ENCODE data around the gene R3HDML.
"Not testable (repeated sequence)": the region's sequence is repeated elsewhere in the genome, so short reads cannot be mapped to it uniquely, and the experiment has no call there.

R3HDML gene

DNA sequence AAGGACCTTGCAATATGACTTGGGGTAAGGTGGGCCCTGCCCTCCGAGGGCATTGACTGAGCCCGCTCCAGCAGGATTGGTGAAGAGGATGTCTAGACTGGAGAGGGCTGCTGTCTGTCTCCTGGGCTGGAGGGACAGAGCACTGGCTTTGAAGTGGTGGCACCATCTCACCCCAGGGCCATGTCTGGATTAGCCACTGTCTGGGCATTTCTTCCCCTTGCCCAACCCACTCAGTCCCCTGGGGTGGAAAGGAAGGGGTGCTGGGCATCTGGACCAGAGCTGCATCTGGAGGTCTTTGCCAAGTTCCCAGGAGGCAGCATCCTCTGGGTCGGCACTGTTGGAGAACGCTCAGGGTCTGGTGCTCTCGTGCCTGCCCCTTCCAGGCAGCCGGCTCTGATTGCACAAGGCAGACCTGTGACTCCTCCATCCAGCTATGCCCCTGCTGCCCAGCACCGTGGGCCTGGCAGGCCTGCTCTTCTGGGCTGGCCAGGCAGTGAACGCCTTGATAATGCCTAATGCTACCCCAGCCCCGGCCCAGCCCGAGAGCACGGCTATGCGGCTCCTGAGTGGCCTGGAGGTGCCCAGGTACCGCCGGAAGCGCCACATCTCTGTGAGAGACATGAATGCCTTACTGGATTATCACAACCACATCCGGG is at the start of gene R3HDML:
R3HDML (plus strand) TSS at position 319 of the 656 bp plus-strand sequence; CDS start at position 434, 115 bp downstream.
- in situ Hi-C loops (cut with MboI; ENCODE audit: low sequenced_read_pairs), result no loop called here

- in situ Hi-C loops (cut with MboI; ENCODE audit: low sequenced_read_pairs), result no loop called here
Observed at GRCh38 chr20:44287272-44288097, 49.4 kb upstream of the R3HDML start.

DNA sequence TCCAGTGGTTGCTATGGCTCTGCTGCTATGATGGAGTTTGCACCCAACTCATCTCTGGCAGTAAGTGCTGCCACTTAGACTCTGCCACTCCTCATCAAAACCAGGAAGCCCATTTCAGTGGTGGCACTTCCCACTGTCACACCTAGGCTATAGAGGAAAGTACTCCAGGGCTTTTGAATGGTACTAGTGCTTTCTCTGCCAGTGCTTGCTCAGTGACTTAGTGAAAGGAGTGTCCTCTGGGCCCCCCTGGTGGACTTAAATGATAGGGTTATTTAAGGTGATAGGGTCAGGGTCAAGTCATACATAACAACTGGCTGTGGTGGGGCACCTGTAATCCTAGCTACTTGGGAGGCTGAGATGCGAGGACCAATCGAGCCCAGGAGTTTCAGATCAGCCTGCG is 48.6 kb upstream of the R3HDML start:
- in situ Hi-C loops (cut with MboI; ENCODE audit: low sequenced_read_pairs), result no loop called here

GRCh38 chr20:44291754-44292153 is 45.1 kb upstream of the R3HDML start:
- in situ Hi-C loops (cut with MboI; ENCODE audit: low sequenced_read_pairs), result no loop called here

DNA sequence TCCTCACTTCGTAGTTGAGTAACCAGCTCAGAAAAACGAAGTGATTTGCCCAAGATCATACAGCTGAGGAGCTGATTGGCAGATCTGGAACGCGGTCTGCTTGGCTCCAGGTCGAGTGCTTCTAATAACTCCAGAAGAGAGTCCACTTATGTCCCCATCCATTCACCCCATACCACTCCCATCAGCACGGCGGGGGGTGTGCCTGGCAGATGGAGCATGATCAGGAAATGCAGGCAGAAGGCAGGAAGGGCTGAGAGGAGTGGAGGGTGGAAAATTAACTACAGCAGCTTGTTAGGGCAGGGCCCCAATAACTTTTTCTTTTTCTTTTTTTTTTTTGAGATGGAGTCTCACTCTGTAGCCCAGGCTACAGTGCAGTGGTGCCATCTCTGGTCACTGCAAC is 40.8 kb upstream of the R3HDML start:
- in situ Hi-C loops (cut with MboI; ENCODE audit: low sequenced_read_pairs), result no loop called here

- in situ Hi-C loops (cut with MboI; ENCODE audit: low sequenced_read_pairs), result no loop called here
Observed at GRCh38 chr20:44297721-44298120, 39.1 kb upstream of the R3HDML start.

GRCh38 chr20:44299011-44299535 is 37.8 kb upstream of the R3HDML start:
- in situ Hi-C loops (cut with MboI; ENCODE audit: low sequenced_read_pairs), result not testable (repeated sequence)

GRCh38 chr20:44301285-44301684 is 35.6 kb upstream of the R3HDML start:
- in situ Hi-C loops (cut with MboI; ENCODE audit: low sequenced_read_pairs), result no loop called here

GRCh38 chr20:44302026-44302669 is 34.7 kb upstream of the R3HDML start:
- in situ Hi-C loops (cut with MboI; ENCODE audit: low sequenced_read_pairs), result no loop called here

- in situ Hi-C loops (cut with MboI; ENCODE audit: low sequenced_read_pairs), result no loop called here
Observed at GRCh38 chr20:44302736-44303135, 34.1 kb upstream of the R3HDML start.

DNA sequence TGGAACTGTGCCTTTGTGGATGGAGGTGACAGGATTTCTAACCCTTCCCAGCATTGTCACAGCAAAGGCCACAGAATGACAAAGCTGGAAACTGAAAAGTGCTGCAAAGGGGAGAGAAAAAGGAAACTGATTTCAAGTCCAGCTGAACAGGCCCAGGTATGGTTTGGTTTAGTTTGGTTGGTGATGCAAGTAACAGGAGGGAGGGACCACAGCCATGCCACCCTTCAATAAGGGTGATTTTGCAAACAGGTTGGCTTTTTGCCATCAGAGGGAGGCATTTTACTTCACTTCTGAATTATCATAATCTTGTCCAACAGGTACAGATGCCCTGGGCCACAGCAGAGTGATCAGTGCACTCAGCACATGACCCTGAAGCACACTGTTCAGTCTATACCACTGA is 32.5 kb upstream of the R3HDML start:
- in situ Hi-C loops (cut with MboI; ENCODE audit: low sequenced_read_pairs), result no loop called here

GRCh38 chr20:44306927-44307326 is 29.9 kb upstream of the R3HDML start:
- in situ Hi-C loops (cut with MboI; ENCODE audit: low sequenced_read_pairs), result no loop called here

DNA sequence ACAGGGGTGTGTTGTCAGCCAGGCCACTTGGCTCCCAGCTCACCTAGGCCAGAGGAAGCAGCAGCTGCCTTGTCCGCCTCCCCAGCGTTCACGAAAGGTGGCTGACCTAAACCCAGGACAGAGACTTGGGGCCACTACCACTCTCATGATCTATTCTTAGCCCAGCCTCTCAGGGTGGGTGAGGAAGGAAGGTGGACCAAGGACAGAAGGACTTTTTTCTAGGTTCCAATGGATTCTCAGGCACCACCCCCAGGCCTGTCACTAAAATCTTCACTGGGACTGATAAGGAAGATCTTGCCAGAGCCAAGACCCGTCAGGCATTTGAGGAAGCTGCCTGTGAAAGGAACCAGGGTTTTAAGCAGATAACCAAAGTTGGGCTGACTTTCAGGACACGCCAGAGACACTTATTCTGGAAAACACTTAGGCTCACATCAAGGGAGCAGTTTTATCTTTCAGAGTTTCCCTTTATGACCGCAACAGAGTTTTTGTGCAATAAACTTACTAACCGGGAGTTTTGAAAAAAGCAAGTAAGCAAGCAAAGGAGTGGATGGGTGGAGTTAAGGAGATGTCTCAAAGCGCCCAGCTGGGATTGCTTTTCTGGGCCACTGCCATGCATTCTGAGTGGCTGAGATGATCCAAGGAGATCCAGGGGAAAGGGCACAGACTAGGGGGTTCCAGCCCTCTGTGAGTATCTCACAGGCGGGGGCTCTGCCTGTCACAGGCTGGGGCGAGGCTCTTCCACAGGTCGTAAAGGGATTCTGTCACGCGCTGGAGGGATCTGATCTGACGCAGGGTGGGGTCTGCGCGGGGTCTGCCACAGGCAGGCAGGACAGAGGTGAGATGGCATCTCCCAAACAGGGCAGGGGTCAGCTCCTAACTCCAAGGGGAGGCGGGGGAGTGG is 26.8 kb upstream of the R3HDML start:
- in situ Hi-C loops (cut with MboI; ENCODE audit: low sequenced_read_pairs), result no loop called here

- in situ Hi-C loops (cut with MboI; ENCODE audit: low sequenced_read_pairs), result no loop called here
Observed at GRCh38 chr20:44310664-44311639, 25.9 kb upstream of the R3HDML start, which contains the start of gene FITM2. Gene FITM2, minus strand, starts transcription at chr20:44311202. Its CDS starts 54 bp downstream, at chr20:44311148.

DNA sequence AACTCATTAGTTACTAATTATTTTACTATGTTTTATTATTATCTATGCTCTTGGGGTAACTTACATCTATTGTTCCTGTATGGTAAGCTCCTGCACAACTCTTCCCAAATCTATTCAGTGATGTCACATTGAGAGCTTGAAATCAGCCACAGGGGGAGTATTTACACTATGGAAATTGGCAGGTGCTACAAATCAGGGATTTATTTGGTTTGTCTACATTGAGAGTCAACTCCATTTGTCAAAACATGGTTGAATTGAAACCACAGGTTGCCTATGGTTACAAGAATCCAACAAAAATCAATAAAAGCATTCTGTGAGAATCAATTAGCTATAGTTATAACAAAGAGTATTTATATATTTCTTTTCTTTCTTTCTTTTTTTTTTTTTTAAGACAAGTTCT is 22.0 kb upstream of the R3HDML start:
- in situ Hi-C loops (cut with MboI; ENCODE audit: low sequenced_read_pairs), result no loop called here

- in situ Hi-C loops (cut with MboI; ENCODE audit: low sequenced_read_pairs), result no loop called here
Observed at GRCh38 chr20:44319839-44320422, 16.9 kb upstream of the R3HDML start.

GRCh38 chr20:44324343-44324742 is 12.5 kb upstream of the R3HDML start:
- in situ Hi-C loops (cut with MboI; ENCODE audit: low sequenced_read_pairs), result no loop called here

- in situ Hi-C loops (cut with MboI; ENCODE audit: low sequenced_read_pairs), result no loop called here
Observed at GRCh38 chr20:44326391-44327159, 10.3 kb upstream of the R3HDML start.

Measured in HL-60/S4 treated with retinoic acid at 250 ng/mL for 4 days and 3 days (cell line).